CMK (cell line): ENCODE results near the gene PMVK.

Experiments used
- DNase-seq: peaks from one replicate; pipeline ENCODE4 v3.0.0-alpha.2; 2010; ENCODE audit warnings: low read depth

PMVK gene

DNA sequence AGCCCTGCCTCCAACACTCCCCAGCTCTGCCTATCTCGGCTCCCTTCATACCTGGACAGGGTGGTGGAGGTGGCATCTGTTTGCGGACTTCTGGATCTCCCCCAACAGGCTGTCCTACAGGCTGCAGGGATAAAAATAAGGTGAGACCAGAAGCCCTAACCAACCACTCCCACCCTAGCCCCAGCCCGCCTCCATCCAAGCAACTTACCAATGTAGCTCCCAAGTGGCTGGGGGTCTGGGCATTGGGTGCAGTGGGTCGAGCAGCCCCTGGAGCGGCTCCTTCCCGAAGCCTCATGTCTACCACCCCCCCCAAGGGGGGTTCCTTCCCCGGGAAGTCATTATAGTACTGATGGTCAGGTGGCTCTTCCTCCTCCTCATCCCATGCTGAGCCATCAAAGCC is 29.6 kb upstream of the PMVK start:
- DNase-seq = no peak

DNA sequence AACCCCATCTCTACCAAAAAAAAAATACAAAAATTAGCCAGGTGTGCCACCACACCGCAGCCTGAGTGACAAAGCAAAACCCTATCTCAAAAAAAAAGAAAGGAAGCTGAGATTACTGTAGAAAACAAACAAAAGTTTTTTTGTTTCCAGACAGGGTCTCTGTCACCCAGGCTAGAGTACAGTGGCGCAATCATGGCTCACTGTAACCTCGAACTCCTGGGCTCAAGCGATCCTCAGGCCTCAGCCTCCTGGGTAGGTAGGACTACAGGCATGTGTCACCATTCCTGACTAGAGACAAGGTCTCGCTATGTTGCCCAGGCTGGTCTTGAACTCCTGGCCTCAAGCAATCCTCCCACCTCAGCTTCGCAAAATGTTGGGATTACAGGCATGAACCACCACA is 27.8 kb upstream of the PMVK start:
- DNase-seq = no peak

DNA sequence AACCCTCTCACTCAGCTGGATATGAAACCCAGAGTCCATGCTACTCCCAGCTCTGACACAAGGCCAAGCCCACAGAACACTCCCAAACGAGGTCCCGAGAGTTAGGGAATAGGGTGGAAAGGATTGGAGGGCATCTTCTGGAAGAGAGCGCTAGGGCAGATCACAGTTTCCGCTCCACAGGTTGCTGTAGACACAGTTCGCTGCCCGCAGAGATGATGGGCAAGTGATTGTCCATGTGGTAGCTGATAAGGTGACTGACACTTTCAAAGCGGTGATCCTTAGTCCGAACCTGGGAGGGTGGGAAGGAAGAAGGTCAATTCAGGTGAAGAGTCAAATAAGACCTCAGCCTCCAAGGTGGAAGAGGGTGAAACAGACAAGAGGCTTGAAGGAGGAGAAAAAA is 27.1 kb upstream of the PMVK start:
- no peak for DNase-seq

DNA sequence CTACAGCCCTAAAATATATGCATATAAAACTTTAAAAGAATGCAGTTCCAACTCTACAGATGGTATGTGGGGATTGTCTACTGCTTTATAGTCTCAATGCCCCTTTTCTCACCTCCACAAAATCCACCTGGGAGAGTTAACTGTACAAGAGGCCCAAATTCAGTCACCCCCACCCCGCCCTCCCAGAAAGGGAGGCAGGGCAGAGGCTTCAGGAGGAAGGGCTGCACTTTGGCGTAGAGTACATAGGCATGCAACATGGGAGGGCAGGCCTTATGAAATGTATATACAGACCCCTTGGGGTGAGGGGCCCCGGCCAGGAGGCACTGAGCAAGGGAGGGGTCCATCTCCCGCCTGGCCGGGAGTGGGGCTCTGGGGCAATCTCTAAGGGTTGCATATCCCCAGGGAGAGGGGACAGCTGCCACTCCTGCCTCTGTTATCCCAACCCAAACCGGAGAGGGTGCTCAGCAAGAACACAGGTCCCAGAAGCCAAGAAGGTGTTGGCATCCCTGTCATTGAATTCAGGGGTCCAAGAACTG is 26.3 kb upstream of the PMVK start:
- no peak for DNase-seq

DNA sequence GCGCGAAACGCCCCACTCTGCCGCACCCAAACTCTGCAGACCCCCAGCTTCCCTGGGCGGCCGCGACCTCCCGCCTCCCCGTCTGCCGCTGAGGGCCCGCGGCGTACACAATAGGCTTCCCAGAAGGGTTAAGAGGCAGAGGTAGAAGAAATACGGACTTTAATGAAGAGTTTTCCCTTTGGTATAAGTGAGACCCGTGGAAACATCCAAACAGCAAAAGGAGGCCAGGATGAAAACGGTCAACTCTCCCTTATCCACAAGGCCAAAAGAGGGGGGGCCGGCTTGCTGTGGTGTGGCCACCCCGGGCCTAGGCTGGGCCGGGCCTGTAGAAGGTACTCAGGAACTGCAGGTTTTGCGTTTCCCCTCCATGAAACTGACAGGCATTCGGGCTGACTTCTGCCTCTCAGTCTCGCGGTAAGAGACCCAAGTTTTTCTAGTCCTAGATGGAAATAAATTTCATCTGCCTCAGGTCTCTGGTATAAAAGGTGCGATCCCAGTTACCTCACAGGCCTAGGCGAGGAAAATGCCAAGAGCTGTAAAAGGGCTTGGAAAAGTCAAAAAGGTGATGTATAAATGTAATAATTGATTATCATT is 25.7 kb upstream of the PMVK start:
- no peak for DNase-seq

DNA sequence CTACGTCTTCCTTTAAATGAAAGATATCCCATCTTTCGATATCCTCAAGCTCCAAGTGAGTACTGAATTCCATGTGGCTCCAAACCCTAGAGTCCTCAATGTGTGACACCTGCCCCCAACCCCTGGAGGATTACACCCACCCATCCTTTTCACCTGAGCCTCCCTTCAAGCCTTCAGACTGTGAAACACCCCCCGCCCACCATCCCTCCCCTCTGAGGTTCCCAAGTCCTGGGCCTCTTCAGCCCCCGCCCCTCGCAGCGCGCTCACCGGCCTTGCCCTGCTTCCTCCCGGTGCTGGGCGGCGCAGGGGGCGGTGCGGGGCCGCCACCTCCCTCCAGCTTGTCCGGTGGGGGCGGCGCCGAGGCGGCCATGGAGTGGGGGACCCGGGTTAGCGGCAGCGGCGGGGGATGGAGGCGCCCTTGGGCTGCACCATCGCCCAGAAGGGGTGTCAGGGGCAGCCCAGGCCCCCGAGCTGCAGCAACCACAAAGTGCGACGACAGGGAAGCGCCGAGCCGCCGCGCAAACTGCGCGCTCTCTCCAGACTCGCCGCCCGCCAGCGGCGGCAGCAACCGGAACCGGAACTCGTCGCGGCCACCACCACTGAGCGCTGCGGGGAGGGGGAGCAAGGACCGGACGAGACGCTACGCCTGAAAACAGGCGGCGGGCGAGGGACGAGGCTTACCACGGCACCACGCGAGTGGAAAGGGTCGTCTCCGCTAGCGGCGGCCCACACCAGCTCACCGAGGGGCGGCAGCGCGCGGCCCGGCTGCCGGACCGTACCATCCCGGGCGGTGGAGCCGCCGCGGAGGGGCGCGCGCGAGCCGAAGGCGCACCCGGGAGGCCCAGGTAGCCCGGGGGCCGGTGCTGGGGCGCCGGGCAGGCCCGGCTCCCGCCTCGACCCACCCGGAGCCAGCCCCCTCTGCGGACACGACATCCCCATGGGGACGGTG is 25.0 kb upstream of the PMVK start, which contains the start of gene PYGO2:
Gene PYGO2, minus strand, starts transcription at position 576 of the 949 bp plus-strand sequence. Its CDS starts 206 bp downstream, at position 370.
- DNase-seq = peak; percentile 84

DNA sequence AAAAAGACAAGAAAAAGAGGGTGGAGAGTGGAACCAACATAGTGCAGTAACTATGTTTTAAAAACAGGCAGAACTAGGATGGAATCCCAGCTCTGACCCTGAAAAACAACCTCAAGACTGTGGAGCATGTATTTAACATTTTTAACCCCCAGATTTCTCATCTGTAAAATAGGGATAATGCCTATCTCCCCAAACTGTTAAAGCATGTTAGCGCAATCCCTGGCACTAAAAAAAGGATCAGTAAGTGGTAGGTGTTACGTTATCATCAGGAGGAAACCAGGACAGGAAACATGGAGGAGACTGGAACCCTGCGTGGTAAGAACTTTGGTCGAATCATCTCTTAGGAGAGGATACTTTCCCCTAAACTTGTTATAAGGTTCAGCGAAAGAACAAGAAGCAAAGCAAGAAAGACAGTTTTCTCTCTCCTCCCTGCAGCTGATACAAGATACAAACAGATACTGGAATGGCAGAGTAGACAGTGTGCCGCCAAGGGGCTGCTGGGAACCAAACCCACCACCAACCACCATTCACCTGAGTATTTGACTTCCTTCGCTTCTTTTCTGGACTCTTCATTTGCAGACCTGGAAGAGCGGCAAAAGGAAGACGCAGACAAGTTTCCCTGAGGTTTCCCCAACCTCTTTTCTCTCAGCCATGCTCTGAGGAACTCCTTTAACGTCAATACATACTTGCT is 24.1 kb upstream of the PMVK start:
- no peak for DNase-seq

DNA sequence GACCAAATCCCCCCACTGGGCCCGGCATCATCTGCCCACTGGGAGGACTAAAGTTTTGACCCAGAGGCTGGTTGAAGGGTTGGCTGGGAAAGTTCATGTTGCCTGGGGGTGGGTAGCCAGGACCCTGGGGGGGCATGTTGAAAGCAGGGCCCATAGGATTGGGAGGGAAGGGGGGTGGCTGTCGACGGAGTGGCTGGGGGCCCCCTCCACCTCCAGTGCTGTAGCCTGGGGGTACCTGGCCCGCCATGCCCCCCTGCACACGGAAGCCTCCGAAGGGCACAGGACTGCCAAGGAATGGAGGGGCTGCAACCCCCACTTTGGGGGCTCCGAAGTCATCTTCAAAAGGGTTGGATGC is 22.9 kb upstream of the PMVK start:
- DNase-seq = no peak

DNA sequence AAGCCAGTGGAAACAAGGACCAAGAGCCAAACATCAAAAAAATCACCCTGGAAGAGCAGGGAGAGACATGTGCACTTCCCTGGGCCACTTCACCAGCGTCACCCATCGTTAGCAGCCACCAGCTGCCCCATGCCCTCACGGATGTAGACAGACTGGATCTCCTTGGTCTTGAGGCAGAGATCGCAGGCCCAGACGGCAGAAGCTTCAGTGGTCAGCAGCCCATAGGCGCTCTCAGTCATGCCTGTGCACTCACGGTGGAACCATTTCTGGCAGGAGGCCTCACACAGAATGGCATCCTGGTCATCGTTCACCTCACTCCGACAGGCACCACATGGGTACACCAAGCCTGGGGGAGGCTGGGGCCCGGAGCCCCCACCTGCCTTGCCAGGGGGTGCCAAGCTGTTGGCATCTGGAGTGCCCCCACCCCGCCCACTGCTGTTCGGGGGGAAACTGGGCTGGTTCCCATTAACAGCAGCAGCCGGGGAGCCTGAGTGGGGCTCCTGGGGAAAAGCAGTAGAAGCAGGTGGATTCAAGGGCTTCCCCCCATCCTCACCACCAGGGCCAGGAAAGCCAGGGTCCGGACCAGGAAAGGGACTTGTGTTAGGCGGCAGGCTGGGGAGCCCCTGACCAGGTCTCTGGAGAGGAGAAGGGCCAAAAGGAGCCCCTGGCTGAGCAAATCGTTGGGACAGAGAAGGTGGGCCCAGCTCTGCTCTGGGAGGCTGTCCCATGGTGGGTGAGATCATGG is 22.3 kb upstream of the PMVK start:
- DNase-seq = no peak

DNA sequence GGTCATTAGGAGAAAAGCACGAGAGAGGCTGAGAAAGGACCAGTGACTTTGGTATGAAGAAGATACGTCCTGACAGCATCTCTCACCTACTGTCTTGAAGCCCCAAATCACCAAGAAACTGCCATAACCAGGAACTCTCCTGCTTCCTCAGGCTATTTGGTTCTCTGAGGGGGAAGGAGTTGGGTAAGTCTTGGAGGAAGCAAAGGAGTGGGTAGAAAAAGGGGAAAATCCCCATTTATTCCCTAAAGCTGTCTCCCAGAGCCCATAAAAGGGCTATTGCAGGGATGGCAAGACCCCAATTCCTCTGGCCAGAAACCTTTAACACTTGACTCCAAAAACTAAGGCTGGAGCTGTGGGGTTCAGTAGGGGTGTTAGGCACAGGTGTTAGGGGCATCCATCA is 21.5 kb upstream of the PMVK start:
- DNase-seq = no peak

DNA sequence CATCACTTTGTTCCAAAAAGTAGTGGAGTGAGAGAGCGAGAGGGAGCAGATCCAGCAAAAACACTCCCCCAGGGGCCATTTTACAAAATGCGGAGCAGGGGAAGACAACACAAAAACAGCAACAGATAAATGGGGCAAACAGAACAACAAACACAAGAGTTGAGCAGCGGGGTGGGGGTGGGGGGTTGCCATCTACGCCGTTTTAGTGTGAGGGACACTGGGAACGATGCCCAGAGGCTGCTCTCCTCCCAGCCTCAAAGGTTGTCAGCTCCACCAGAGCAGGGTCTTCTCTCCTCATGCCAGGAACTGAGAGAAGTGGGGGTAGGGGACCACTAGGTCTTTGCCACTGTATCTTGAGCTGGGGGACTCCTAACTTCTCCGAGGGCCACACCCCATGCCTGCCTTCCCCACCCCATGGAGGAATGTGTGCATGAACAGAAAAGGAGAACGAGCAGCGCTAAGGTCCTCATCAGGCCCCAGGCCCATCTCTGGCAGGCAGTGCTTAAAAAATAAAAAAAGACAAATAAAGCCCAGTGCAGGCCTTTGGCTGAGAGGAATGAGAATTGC is 20.7 kb upstream of the PMVK start:
- DNase-seq = no peak

DNA sequence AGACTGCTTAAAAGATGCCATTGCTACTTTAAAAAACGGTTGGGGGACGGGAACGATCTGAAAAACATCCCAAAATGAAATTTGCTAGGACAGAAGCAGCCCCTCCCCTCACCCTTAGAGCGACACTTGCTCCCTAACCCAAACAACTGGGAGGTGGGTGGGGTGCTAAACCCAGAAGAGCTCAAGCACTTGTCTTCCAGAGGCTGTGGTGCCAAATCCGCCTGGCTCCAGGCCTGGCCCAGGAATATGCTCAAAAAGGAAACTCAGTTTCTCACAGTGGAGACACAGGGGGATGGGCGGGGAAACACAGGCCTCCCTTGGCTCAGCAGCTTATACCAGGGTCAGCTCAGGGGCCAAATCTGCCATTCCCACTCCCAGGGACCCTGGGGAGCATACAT is 20.0 kb upstream of the PMVK start:
- no peak for DNase-seq

DNA sequence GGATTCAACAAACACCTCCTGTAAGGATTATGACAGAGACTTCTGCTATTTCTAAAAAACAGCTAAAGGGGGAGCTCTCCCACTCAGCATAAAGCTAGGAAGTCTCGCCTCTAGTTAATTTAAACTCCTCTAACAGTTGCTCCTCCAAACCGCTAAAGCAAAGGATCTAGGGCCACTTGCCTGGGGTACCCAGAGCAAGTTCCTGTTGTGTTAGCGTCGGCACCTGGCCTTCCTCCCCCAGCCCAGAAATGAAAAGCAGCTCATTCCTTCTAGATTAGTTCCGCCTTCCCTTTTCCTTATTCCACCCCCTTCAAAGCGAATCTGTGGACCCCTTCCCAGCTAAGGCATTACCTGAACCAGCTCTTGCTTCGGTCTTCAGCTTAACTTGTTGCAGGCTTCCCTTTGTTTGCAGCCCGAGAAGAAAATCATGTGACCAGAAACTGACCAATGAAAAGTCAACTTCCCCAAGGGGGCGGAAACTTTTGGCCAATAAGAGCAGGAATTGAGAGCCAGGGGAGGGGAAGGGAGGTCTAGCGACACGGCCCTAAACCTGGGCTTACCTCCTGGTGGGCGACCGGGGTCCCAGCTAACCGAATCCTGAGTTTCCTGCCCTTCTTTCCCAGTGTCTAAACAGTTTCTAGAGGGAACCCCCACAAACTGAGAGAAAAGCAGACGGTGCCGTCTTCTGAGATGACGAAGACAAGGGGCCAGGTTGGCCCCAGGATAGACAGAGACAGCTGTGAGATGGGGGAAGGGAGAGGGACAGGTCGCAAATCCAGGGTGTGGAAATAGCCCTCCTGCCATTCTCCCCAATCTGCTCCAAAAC is 19.4 kb upstream of the PMVK start, which contains the start of gene PBXIP1:
Gene PBXIP1, minus strand, starts transcription at position 382 of the 826 bp plus-strand sequence. CDS start 2,378 bp downstream, outside the sequence.
- DNase-seq = no peak

DNA sequence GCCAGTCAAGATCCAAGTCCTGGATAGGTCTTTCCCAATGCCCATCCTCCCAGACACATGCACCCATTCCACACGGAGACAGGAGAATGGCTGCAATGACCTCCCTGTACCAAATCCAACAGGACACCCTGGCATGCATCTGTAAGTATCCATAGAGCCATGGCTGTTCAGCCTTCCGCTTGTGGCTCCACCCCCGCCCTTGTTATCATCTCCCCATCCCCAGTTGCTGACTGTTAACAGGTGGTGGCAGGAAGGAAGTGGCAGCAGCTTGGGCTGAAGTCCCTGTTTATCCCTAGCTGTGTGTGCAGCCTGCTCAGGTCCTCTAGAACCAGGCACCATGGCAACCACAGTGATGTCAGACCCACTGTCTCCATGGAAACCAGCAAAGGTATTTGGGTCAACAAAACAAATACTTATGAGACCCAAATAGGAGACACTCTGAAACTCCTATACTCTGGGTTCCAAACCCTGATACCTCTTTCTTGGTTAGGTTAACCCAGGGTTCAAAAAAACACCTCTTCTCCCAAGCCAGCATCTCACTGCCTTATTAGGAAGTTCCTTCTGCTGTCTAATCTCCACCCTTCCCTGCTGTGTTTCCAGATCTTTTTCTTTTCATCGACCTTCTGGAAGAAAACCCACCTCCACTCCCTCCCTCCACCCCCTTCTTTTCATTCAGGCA is 18.7 kb upstream of the PMVK start:
- no peak for DNase-seq

DNA sequence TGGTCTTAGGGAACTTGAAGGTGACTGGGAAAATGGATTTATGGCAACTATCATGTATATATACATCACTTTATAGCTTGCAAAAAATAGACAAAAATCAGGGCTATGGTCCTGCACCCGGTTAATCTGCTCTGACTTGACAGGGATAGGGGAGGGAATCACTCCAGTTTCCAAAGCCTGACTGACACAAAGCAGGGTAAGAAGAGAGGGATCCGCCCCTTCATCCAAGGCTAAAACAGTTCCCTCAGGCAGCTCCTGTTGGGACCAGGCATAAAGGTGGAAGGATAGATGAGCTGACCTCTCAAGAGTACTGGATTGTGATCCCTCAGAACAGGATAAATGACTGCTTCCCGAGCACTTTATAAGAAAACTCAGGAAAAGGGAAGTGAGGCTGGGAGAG is 18.0 kb upstream of the PMVK start:
- no peak for DNase-seq

DNA sequence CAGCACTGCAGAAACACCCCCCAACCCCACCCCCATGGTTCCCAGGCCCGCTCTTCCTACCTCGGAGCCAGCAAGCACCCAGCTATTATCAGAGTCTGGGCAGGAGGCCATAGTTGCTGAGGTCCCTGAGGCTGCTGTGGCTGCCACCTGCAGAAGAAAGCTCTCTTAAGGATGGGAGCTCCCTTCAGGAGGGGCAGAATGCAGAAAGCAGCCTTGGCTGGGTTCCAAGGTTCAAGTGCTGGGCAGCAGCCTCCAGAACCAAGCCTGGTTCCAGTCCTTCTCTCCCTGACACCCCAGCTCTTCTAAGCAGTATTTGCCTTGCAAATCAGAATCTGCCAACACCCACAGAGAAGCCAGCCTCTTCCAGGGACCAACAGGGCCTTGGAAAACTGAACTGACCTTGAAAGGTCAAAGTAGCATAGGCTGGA is 17.1 kb upstream of the PMVK start:
- no peak for DNase-seq

DNA sequence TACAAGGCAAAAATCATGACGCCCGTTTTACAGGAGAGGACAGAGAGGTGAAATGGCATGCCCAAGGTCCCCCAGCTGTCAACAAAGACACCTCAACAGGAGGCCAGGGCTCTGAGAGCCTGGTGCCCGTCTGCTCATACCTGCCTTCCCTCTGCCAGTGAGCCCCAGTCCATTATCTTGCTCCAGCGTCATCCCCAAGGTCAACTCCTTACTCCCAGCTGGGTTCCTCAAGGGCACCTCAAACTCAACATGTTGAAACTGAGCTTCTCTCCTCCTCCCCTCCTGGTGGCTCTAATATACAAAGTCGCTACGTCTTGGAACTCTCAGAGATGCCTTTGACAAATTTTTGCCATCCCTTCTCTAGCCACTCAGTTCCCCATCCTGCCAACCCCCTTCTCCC is 16.1 kb upstream of the PMVK start:
- no peak for DNase-seq

DNA sequence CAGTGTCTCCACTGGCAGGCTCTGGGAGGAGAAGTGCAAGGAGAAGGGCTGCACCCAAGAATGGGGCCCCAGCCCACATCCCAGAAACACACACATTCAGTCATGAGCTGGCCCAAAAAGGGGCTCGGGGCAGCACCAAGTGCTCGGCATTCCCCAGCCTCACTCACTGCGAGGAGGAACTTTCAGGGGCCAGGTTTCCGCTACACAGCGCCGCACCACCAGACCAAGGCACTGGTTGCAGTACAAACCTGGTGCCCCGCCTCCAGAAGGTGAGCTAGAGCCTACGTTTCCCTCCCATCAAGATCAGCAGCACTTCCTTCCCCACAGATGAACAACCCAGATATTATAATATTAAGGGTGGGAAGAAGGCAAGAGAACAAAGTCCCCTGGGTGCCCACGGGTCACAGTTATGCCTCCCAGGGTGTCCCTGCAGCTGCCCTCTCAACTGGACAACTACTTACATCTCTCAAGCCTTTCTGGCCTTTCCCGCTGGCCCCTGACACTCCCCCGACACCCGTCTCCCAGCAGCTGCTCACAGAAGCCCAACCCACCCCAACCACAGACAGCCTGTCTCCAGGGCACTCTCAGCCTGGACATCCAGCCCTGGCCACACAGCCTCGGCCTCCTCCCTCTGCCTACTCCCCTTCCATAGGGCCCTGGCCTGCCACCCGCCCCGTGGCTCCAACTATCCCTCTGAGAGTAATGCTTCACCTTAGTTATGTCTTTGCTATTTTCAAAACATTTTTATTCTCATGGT is 15.6 kb upstream of the PMVK start:
- no peak for DNase-seq

DNA sequence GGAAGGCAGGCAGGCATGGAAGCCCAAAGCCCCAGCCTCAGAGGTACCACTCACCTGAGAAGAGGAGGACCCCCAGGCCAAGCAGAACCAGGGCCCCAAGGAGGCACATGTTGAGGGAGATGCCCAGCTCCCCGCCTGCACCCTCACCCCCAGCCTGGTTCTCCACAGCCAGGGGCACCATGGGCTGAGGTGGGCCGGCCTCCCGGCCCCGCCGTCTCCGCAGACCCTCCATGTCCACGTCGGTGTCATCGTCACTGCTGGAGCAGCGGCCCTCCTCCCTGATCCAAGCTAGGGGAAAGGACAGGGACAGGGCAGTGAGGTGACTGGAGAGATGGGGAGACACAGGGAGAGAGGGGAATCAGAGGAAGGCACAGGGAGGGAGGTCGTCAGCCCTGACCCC is 11.6 kb upstream of the PMVK start:
- no peak for DNase-seq
